Measurements from ENCODE around the gene TARBP2.

DNA sequence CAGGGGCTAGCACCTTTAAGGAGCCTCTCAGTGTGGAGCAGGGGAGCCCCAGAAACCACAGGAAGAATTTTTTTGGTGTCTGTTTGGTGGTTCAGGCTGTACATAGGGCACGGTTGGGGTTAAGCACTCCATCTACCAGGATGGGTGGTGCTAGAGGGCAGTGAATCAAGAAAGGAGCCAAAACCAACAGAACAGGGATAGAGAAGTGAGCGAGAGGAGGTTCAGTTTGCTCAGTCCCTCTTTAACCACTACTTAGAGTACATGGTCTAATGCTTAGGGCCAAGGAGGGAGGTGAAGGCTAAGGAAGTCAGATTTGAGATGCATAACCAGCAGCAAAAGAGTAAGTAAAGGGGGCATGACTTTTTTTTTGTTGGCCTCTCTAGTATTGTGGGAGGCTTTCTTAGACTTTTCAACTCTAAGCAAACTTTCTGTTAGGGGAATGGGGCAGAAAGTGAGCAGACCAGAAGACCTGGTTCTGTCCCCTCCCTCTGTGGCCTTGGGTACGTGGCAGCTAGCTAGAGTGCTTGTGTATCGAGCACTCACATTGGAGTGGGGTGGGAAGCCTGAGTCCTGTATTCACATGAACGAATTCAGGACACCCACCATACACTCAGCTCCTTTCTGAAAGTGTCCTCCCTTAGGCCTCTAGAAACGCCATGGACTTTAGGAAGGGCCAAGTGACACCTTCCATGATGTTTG, 12.8 kb downstream of the TARBP2 start:
- TF ChIP-seq, protein P1, sequence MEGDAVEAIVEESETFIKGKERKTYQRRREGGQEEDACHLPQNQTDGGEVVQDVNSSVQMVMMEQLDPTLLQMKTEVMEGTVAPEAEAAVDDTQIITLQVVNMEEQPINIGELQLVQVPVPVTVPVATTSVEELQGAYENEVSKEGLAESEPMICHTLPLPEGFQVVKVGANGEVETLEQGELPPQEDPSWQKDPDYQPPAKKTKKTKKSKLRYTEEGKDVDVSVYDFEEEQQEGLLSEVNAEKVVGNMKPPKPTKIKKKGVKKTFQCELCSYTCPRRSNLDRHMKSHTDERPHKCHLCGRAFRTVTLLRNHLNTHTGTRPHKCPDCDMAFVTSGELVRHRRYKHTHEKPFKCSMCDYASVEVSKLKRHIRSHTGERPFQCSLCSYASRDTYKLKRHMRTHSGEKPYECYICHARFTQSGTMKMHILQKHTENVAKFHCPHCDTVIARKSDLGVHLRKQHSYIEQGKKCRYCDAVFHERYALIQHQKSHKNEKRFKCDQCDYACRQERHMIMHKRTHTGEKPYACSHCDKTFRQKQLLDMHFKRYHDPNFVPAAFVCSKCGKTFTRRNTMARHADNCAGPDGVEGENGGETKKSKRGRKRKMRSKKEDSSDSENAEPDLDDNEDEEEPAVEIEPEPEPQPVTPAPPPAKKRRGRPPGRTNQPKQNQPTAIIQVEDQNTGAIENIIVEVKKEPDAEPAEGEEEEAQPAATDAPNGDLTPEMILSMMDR (conservative IDR thresholded peaks at IDR 0.05; ENCODE audit: low read depth, low read length), result no peak
- TF ChIP-seq EZH2 (IDR thresholded peaks at IDR 0.05; ENCODE audit: low read length, unreplicated experiment), result no peak

Measured in PC-3 (cell line).